Stimulated activated CD8-positive, alpha-beta memory T cell treated with anti-CD3 and anti-CD28 coated beads, Interleukin-7, amount 100 ng/mL, for 48 hours (primary cell): ENCODE data around the gene TTLL13.

Experiments used
- DNase-seq, 2 donors: peaks; one replicate each; pipeline ENCODE4 v3.0.0-alpha.2; 2020; ENCODE audit warnings: low read depth in 1 of 2; ENCODE audit errors: extremely low read depth in 1 of 2

The TTLL13 gene

DNA sequence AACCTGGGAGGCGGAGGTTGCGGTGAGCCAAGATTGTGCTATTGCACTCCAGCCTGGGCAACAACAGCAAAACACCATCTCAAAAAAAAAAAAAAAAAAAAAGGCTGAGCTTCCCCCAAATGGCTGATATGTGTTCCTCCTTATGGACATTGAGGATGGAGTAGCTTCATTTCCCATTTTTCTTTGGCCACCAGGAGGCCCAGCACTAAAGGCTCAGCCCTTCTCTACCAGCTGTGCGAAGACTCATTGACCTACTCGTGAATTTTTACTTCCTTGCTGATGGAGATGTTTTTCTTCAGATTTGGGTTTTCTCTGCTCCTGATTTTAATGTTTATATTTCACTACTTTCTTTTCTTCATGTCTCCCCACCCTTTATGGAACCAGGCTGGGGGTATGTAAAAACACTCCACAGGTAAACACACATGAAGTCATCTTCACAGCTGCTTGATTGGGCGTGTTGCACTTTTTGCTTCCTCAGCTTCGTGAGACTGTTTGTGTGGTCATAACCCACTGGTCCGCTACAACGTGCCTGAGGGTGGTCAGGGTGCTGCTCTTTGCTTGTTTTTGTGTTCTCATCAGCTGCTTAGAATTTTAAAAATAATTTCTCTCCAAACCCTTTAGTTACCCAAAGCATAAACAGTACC is 34.7 kb upstream of the TTLL13 start:
- DNase-seq: no peak

DNA sequence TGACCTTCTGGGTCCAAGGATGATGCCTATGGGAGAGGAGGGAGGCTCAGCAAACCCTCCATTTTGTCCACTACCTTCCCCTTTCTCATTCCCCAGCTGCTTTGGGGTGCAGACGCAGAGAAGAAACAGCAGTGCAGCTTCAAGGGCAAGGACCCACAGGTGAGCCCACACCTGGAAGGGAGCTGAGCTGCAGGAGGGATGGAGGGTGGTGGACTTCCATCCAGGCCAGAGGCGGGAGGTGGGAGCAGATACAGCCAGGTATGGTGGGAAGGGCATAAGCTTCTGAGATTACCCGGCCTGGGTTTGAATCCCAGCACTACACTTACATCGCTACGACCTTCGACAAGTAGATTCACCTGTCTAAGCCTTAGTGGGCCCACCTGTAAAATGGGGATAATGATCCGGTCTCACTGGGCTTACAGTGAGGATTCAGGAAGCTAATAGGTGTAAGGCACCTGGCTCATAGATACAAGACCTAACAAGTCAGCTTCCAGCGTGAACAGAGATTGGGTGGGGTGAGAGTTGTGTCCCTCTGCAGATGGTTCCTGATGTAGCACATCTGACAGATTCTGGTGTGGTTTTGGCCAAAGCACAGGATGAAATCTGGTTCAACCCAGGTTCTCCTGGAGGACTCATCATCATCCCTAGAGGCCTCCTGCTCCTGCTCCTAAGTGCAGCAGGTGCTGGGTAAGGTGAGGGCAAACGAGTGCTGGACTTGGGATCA is 31.5 kb upstream of the TTLL13 start:
- DNase-seq: no peak

DNA sequence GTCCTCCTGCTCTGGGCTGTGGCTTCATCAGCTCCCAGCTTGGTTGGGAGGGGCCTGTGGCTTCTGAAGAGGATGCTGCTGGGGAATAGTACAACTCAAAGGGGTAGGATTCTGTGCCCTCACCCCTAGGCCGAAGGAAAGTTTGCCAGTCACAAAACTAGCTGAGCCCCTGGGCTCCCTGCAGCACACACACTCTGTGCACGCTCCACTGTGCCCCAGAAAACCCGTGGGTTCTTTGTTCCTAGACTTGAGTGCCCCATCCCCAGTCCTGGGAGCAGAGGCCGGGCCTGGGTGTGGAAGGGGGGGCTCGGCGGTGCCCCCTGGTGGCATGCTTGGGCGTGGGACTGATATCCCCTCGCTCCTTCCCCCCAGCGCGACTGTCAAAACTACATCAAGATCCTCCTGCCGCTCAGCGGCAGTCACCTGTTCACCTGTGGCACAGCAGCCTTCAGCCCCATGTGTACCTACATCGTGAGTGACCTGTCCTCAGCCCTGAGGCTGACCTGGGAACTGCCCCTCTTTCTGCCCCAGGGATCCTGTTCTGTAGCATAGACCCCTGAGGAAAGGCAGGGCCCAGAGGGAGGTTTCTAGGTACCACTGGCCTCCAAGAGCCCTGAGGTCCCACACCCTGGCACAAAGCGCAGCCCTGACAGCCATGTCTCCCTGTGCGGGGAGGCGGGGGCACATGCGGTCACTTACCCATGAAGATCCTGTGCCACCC is 29.8 kb upstream of the TTLL13 start:
- no peak for DNase-seq

DNA sequence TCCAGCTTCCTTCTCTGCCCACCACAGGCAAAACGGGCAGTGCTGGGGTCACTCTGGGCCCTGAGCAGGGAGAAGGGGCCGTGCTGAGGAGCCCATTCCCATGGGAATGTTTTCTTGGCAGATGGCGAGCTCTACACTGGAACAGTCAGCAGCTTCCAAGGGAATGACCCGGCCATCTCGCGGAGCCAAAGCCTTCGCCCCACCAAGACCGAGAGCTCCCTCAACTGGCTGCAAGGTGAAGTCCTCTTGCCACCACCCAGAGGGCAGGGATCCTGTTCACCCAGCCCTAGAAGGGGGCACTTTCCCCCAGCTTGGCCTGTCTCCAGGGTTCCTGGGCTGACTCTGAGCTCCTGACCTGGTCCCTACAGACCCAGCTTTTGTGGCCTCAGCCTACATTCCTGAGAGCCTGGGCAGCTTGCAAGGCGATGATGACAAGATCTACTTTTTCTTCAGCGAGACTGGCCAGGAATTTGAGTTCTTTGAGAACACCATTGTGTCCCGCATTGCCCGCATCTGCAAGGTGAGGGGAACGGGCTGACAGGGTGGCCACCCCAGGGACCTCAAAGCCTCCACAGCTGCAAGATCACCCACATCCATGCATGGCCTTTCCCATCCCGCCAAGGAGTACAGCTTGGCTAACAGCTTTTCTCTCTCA is 28.0 kb upstream of the TTLL13 start:
- no peak for DNase-seq

DNA sequence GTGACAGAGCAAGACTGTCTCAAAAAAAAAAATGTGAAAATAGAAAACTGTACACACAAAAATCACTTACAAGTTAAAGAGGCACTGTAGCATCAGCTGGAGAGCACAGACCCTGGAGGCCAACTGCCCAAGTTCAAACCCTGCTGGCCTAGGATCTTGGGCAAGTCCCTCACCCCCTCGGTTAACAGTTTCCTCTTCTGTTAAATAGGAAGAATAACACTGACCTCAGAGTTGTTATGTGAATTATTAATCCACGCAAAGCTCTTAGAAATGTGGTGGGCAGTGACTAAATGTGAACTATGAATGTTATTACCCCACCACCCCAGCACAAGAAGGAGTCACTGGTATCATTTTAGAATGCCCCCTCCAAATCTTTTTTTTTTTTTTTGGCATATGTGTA is 26.8 kb upstream of the TTLL13 start:
- DNase-seq: no peak

DNA sequence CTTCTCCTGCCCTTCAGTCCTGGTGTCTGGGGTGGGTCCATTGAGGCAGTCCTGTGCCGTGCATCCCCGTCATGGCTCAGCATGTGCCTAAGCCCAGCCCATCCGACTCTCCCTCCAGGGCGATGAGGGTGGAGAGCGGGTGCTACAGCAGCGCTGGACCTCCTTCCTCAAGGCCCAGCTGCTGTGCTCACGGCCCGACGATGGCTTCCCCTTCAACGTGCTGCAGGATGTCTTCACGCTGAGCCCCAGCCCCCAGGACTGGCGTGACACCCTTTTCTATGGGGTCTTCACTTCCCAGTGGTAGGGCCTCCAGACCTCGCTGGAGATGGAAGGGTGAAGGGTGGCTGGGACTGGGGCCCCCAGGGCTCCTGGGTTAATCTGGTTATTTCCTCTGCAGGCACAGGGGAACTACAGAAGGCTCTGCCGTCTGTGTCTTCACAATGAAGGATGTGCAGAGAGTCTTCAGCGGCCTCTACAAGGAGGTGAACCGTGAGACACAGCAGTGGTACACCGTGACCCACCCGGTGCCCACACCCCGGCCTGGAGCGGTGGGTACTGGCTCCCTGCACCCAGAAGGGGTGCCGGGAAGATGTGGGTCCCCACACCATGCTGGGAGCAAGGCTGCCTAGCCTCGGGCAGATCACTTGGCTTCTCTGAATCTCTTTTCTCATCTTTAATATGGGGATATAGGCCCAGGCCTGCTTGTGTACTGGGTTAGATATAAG is 25.8 kb upstream of the TTLL13 start:
- no peak for DNase-seq

DNA sequence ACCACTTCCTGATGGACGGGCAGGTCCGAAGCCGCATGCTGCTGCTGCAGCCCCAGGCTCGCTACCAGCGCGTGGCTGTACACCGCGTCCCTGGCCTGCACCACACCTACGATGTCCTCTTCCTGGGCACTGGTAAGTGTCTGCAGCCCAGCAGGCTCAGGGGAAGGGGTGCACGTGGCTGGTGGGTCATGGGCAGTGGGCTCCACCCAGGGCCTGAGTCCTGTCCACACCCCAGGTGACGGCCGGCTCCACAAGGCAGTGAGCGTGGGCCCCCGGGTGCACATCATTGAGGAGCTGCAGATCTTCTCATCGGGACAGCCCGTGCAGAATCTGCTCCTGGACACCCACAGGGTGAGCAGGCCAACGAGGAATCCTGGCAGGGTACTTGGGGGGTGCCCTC is 24.3 kb upstream of the TTLL13 start:
- DNase-seq: no peak

DNA sequence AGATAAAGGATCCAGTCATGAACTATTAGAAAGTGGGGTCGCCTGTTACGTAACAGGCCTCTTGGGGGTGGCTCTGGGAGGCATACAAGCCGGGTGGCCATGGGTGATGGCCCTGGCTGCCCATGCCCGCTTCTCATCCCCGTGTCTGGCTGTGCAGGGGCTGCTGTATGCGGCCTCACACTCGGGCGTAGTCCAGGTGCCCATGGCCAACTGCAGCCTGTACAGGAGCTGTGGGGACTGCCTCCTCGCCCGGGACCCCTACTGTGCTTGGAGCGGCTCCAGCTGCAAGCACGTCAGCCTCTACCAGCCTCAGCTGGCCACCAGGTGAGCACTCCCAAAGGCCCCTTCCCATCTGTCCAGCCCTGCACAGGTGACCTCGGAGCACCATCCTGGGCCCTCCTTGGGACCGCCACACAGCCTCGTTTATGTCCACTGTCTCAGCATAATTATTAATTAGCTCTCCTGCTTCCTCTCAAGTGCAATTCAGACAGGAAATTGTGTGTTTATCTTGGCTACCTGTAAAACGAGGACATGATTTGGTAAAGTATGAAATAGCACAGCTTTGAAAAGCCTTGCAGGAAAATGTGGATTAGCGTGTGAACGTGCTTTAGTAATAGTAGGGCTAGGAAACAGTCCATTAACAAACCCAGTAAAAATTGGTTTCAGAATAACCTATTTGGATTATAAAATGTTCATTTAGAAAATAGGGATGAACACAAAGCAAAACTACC is 23.7 kb upstream of the TTLL13 start:
- DNase-seq: no peak

DNA sequence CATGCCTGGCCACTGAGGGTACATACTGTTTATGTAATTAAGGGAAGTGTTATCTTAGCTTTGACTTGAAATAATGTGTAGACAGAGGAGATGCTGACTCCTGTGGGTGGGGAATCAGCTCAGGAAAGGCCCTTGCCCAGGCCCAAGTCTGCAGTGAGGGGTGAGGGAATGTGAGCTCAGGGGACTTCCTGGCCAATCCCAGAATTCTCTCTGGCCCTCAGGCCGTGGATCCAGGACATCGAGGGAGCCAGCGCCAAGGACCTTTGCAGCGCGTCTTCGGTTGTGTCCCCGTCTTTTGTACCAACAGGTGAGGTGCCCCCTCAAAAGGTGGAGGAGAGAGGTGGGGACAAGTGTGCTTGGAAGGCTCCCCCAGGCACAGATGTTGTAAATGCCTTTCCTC is 22.0 kb upstream of the TTLL13 start:
- DNase-seq: no peak

DNA sequence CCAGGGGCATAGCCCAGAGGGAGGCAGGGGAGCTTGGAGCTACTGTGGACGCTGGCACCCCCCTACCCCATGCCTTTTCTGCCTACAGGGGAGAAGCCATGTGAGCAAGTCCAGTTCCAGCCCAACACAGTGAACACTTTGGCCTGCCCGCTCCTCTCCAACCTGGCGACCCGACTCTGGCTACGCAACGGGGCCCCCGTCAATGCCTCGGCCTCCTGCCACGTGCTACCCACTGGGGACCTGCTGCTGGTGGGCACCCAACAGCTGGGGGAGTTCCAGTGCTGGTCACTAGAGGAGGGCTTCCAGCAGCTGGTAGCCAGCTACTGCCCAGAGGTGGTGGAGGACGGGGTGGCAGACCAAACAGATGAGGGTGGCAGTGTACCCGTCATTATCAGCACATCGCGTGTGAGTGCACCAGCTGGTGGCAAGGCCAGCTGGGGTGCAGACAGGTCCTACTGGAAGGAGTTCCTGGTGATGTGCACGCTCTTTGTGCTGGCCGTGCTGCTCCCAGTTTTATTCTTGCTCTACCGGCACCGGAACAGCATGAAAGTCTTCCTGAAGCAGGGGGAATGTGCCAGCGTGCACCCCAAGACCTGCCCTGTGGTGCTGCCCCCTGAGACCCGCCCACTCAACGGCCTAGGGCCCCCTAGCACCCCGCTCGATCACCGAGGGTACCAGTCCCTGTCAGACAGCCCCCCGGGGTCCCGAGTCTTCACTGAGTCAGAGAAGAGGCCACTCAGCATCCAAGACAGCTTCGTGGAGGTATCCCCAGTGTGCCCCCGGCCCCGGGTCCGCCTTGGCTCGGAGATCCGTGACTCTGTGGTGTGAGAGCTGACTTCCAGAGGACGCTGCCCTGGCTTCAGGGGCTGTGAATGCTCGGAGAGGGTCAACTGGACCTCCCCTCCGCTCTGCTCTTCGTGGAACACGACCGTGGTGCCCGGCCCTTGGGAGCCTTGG is 21.3 kb upstream of the TTLL13 start:
- no peak for DNase-seq

DNA sequence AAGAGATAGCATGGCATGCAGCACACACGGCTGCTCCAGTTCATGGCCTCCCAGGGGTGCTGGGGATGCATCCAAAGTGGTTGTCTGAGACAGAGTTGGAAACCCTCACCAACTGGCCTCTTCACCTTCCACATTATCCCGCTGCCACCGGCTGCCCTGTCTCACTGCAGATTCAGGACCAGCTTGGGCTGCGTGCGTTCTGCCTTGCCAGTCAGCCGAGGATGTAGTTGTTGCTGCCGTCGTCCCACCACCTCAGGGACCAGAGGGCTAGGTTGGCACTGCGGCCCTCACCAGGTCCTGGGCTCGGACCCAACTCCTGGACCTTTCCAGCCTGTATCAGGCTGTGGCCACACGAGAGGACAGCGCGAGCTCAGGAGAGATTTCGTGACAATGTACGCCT is 20.4 kb upstream of the TTLL13 start:
- no peak for DNase-seq

DNA sequence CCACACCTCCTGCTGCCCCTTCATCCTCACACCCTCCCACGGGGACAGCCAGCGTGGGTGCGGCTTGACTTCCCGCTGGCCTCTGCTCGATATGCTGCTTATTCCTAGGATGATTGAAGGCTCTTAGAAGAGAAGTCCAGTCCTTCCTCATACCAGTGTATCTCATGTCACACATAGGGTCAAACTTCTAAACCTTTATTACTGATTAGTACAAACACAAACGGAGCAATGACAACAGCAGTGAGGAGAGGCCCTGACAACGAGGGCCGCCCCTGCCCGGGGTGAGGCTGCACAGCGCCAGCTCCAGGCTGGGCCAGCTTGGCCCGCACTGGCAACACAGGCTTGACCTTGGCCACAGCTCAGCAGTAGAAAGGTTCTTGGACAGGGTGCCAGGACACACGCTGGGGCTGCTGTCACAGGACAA is 19.3 kb upstream of the TTLL13 start:
- no peak for DNase-seq

DNA sequence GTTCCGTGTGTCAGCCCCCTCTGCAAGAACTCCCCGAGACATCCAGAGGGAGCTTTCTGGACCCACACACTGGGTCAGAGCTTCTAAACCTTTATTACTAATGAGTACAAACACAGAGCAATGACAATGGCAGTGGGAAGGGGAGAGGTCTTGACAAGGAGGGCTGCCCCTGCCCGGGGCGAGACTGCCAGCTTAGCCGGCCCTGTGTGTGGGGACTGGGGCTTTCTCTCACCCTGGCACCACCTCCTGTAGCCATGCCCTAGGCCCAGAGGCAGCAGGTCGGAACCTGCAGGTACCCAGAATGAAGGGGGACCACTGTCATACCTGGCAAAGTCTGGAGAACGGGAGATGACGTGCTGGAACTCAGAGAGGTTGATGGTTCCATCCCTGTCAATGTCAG is 18.7 kb upstream of the TTLL13 start:
- no peak for DNase-seq

DNA sequence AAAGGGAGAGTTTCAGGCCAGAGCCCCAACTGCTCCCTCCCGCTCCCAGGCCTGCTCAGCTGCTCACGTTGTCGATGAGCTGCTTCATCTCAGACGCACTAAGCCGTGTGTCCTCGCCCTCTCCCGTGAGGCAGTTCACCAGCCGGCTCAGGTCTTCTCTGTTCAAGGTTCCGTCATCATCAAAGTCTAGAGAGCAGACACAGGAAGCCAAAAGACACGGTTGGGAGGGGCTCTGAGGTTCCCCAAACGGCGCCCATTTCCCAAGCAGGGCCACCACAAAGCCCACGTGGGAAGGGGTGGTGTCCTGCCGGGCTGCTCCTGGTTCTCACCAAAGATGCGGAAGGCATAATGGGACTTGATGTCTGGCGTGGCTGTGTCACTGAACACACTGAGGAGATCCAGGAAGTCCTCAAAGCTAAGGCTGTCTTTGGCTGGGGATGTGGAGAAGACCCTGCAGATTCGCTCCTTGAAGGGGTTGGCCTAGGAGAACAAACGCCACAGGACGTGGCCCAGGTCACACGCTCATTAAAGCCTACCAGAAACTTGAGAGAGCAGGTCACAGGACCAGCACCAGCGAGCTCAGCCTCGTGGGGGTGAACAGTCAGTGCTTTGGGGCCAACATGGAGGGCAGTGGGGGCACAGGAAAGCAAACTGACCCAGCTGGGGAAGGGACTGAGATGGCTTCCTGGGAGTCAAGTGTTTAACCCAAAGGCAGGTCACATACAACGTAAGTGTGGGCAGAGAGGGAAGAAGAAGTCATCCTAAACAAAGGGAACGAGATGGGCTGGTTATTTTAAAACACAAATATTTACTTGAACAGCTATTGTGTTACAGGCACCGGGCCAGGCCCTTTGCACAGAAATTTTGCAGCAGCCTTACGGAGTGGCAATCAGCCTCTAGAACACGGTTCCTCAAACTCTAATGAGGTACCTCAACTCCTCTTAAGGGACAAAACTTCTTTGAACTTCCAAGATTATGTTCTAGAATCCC is 18.0 kb upstream of the TTLL13 start:
- peak in 1 of 2 donors; percentile 52 for DNase-seq

DNA sequence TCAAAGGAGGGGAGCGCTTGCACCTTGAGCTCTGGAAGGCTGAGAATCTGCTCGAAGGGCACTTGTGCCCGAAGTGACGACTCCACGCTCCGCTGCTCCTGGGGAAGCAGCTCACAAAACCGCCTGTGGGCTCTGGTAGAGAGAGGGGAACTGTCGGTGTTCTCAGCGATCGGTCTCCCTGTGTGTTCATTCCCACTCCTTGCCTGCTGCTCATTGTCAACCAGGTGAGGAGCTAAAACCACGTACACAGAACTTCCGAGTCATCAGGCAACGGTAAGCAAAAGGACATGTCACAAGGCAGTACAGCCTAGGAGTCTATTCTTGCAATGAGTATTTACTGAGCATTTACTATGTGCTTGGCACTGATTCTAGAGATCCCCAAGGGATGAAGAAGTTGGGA is 17.2 kb upstream of the TTLL13 start:
- peak in 1 of 2 donors; percentile 11 for DNase-seq

DNA sequence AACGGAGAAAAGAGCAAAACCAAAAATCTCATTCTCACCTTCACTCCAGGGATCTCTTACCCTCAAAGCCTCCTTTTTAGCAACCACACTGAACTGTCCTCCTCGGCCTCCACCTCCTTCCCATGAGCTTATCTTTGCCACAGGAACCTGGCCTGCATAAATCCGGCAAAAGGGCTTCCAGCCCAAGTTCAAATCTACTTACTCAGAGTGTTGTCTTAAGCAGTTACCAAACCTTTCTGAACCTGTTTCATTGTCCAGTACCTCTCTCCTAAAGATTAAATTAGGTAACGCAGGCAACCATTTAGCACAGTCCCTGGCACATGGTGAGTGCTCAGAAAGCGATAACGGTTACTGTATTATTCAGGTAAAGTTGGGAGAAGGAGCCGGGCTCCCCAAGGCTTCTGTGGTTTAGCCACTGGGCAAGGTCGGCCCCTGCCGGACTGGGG is 16.4 kb upstream of the TTLL13 start:
- no peak for DNase-seq

DNA sequence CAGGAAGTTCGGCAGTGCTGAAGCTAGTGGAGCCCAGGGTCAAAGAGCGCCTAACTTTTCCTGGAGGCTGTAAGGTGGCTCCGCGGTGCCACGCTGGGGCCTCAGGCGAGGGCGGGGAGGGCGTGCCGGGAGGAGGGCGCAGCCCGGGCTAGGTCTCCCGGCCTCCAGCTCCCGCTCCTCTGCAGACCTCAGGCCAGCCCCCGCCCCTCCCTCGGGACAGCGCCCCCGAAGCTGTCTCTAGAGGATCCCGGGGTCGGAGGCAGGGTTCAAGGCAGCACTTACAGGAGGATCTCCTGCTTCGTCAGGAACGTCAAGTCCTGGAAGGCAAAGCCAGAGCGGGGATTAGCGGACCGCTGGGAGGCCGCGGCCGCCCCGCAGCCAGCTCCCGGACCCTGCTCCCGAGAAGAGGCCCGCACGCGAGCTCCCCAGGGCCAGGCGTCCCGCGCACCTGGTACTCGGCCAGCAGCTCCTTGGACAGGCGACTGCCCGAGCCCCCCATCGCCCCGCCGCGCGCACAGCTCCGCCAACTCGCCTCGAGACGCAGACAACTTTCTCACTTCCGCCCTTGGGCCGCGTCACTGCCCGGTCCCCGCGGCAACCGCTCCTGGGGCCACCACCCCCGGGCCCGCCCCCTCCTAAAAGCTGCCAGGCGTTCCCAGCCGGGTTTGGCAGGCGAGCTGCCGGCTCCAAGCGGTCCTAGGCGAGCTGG is 15.8 kb upstream of the TTLL13 start, which contains the start of gene CIB1:
TSS of gene CIB1 (minus strand) at position 555 of the 709 bp plus-strand sequence. CDS start at position 499, 56 bp downstream.
- DNase-seq: peak; percentile 96 to 98
